A673 (cell line): ENCODE measurements around the gene ZNF316.

ENCODE experiments used
- EZH2 ChIP-seq: fragments of 200-600 bp; sonication (generic); IDR thresholded peaks from 2 replicates; pipeline ENCODE4 v1.6.1; 2017; ENCODE audit warnings: borderline replicate concordance, low read depth, mild to moderate bottlenecking, mixed read lengths, antibody characterized with exemption, low read length; ENCODE audit not compliant: poor library complexity, severe bottlenecking
- TF ChIP-seq, protein P1 (sequence below): fragments of 300-800, 200-600 bp; sonication (generic); conservative IDR thresholded peaks from 2 replicates; pipeline ENCODE4 v1.5.1; 2017; ENCODE audit warnings: low read depth, mild to moderate bottlenecking, antibody characterized with exemption, low read length, moderate library complexity, mixed read lengths

DNA sequence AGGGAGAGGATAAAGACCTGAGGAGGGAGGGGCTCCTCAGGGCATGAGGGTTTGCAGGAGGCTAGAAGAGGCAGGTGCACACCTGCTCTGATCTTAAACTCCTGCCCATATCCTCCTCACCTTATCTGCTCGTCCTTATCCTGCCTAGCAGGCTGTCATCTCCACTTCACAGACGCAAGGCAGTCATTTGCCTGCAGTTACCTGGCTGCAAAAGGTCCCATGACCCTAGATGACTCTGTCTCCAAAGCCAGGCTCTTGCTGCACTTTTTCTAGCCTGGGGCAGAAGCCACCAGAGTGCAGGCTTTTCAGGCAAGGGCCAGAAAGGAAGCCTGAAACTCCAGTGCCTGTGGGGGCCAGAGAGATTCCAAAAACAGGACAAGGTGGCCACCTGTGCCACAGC, 23.4 kb upstream of the ZNF316 start:
- TF ChIP-seq, protein P1, sequence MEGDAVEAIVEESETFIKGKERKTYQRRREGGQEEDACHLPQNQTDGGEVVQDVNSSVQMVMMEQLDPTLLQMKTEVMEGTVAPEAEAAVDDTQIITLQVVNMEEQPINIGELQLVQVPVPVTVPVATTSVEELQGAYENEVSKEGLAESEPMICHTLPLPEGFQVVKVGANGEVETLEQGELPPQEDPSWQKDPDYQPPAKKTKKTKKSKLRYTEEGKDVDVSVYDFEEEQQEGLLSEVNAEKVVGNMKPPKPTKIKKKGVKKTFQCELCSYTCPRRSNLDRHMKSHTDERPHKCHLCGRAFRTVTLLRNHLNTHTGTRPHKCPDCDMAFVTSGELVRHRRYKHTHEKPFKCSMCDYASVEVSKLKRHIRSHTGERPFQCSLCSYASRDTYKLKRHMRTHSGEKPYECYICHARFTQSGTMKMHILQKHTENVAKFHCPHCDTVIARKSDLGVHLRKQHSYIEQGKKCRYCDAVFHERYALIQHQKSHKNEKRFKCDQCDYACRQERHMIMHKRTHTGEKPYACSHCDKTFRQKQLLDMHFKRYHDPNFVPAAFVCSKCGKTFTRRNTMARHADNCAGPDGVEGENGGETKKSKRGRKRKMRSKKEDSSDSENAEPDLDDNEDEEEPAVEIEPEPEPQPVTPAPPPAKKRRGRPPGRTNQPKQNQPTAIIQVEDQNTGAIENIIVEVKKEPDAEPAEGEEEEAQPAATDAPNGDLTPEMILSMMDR: no peak
- no peak for TF ChIP-seq EZH2
